Mammary epithelial cell (primary cell): Measurements from ENCODE around the gene PGLYRP1.

Source experiments
- EZH2 ChIP-seq: IDR thresholded peaks from 2 replicates; pipeline ENCODE4 v1.6.1; 2012; ENCODE audit warnings: low read length, inconsistent platforms, borderline replicate concordance
- TF ChIP-seq, protein P1 (sequence below), 2 donors: IDR thresholded peaks in 1 of 2; conservative IDR thresholded peaks in 1 of 2; 2 replicates each; pipeline ENCODE4 v1.5.1; 2011 to 2012; ENCODE audit warnings: inconsistent platforms in 2 of 2, low read length in 2 of 2, mild to moderate bottlenecking in 2 of 2, control low read depth in 1 of 2, low read depth in 1 of 2; ENCODE audit not compliant: insufficient read depth in 1 of 2; ENCODE audit errors: extremely low read depth in 1 of 2

DNA sequence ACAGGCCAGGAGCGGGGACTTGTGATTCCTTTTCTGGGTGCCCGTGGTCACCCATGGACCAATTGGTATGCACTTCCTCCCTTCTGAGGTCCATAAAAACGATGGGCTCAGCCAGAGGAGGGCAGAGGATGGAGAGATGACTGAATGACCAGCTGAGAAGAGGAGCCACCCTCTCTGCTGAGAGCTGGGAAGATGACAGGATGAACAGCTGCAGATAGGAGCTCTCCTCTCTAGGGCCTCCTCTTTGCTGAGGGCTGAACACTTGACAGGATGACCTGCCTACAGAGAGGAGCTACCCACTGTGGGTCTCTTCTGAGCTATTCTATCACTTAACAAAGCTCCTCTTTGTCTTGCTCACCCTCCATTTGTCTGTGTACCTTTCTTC lies 13.9 kb upstream of the PGLYRP1 start:
- TF ChIP-seq, protein P1, sequence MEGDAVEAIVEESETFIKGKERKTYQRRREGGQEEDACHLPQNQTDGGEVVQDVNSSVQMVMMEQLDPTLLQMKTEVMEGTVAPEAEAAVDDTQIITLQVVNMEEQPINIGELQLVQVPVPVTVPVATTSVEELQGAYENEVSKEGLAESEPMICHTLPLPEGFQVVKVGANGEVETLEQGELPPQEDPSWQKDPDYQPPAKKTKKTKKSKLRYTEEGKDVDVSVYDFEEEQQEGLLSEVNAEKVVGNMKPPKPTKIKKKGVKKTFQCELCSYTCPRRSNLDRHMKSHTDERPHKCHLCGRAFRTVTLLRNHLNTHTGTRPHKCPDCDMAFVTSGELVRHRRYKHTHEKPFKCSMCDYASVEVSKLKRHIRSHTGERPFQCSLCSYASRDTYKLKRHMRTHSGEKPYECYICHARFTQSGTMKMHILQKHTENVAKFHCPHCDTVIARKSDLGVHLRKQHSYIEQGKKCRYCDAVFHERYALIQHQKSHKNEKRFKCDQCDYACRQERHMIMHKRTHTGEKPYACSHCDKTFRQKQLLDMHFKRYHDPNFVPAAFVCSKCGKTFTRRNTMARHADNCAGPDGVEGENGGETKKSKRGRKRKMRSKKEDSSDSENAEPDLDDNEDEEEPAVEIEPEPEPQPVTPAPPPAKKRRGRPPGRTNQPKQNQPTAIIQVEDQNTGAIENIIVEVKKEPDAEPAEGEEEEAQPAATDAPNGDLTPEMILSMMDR (conservative IDR thresholded peaks at IDR 0.05 in 1 of 2, IDR thresholded peaks at IDR 0.05 in 1 of 2; ENCODE audit: extremely low read depth in 1 of 2, insufficient read depth in 1 of 2, low read depth in 1 of 2, low read length in 2 of 2): no peak
- no peak for TF ChIP-seq EZH2
